ENCODE data around the gene FAM171A2. TPM values are rescaled to one million over a fixed set of nuclear protein-coding genes. Genes with fewer than 3 reads are reported as not detected.

Gene FAM171A2
- total and polyA plus RNA-seq, 2 donors (not counting 1 experiment from before 2014, with no cell fraction given) = 0.18 to 0.69 TPM

DNA sequence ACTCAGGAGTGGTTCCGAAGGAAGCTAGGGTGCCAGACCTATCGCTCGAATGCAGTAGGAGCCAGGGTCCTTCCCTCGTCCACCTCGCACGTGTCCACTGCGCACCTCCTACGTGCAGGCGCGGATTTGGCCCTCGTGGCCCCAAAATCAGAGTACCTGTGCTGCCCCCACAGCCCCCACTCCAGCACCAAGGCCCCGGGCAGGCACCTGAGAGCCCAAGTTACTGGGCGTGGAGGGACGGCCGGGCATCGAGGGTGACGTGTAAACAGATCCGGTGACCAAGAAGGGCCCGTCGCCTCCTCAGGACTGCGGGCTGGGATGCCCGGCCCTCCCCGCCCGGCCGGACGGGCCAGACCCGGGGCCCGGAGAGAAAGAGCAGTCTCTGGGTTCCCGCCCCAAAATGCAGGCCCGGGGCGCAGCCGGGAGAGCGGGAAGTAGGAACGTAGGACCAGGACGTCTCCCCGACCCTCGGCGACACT lies 39.5 kb downstream of the FAM171A2 start:
- H3K4me1 Mint-ChIP-seq = peaks cover 31% of the 10 kb centered on the region
- peak overlapping the region; percentile 70 for H2AFZ ChIP-seq (ENCODE audit: insufficient read depth, low read depth, low read length, poor library complexity, severe bottlenecking)
- 4% methylated on average over 38 of the region's 38 CpGs for WGBS (ENCODE audit: insufficient coverage)
- no peaks in the 10 kb centered on the region for H3K27me3 Mint-ChIP-seq
- no peaks in the 10 kb centered on the region for H3K27me3 ChIP-seq (replicated peaks in 1 of 4; ENCODE audit: control extremely low read depth in 1 of 4, control insufficient read depth in 3 of 4, insufficient read depth in 4 of 4, low read length in 3 of 4)
- ChIA-PET CTCF (interaction anchor here (0.9 to 2.6 kb wide), 13 partner anchors 21 to 122 kb away, joined by 3 to 14 read pairs (median 3); partner anchors contain the start of genes GRN and UBTF), POLR2A (interaction anchor here (1.0 to 1.8 kb wide), 7 partner anchors 22 to 138 kb away, joined by 4 to 17 read pairs (median 6); partner anchors contain the start of genes ATXN7L3, GRN, TMUB2 and UBTF)
- no peak for DNase-seq
- peaks cover 0 to 32% of the 10 kb centered on the region in 2 experiments for H3K36me3 ChIP-seq (replicated peaks in 1 of 2; ENCODE audit: control extremely low read depth in 1 of 2, control insufficient read depth in 1 of 2, extremely low read depth in 1 of 2, insufficient read depth in 2 of 2, low read length in 1 of 2)
- intact Hi-C loops (cut with micrococcal nuclease) = loop anchor here (1.0 to 2.0 kb wide), 8 partner anchors 16 to 253 kb away; partner anchors contain the start of genes G6PC3, GRN, HROB and RUNDC3A
- H3K9ac ChIP-seq (ENCODE audit: low read length) = peak overlapping the region; percentile 90
- H3K9me3 ChIP-seq (ENCODE audit: control extremely low read depth in 1 of 3, control insufficient read depth in 2 of 3, insufficient read depth in 1 of 3, low read length in 2 of 3) = no peaks in the 10 kb centered on the region
- H3K4me3 ChIP-seq (ENCODE audit: control extremely low read depth in 1 of 5, extremely low read depth in 1 of 5, insufficient read depth in 1 of 5, low read depth in 2 of 5, low read length in 4 of 5) = peak overlapping the region; percentile 26 to 85 (median 81)
- peak overlapping the region; percentile 99 for H3K4me2 ChIP-seq (replicated peaks; ENCODE audit: low read depth, low read length, poor library complexity, severe bottlenecking)
- peaks cover 11% of the 10 kb centered on the region for H3K79me2 ChIP-seq (ENCODE audit: control insufficient read depth, insufficient read depth, low read length)
- peak overlapping the region; percentile 41 for H3K27ac Mint-ChIP-seq
- no peaks in the 10 kb centered on the region for H3K9me3 Mint-ChIP-seq (ENCODE audit: insufficient read depth)
- H3K27ac ChIP-seq (ENCODE audit: low read length in 2 of 2) = peak overlapping the region in 1 of 2 donors; percentile 96
- no peak for ATAC-seq (ENCODE audit: low read depth)
- H4K20me1 ChIP-seq (ENCODE audit: control insufficient read depth, insufficient read depth, low read length, poor library complexity, severe bottlenecking) = peaks cover 12% of the 10 kb centered on the region
- TF ChIP-seq, protein P1, sequence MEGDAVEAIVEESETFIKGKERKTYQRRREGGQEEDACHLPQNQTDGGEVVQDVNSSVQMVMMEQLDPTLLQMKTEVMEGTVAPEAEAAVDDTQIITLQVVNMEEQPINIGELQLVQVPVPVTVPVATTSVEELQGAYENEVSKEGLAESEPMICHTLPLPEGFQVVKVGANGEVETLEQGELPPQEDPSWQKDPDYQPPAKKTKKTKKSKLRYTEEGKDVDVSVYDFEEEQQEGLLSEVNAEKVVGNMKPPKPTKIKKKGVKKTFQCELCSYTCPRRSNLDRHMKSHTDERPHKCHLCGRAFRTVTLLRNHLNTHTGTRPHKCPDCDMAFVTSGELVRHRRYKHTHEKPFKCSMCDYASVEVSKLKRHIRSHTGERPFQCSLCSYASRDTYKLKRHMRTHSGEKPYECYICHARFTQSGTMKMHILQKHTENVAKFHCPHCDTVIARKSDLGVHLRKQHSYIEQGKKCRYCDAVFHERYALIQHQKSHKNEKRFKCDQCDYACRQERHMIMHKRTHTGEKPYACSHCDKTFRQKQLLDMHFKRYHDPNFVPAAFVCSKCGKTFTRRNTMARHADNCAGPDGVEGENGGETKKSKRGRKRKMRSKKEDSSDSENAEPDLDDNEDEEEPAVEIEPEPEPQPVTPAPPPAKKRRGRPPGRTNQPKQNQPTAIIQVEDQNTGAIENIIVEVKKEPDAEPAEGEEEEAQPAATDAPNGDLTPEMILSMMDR (IDR thresholded peaks at IDR 0.05) = no peak
- no peak for TF ChIP-seq EZH2 (IDR thresholded peaks at IDR 0.05; ENCODE audit: borderline replicate concordance, insufficient read depth, low read depth, low read length, poor library complexity, severe bottlenecking)
- peaks cover 9 to 30% of the 10 kb centered on the region in 2 donors for H3K4me1 ChIP-seq (ENCODE audit: control insufficient read depth in 2 of 2, insufficient read depth in 2 of 2, low read length in 2 of 2)
- H3K4me3 Mint-ChIP-seq = peak overlapping the region; percentile 85
